Measurements from ENCODE around the gene IPCEF1.

DNA sequence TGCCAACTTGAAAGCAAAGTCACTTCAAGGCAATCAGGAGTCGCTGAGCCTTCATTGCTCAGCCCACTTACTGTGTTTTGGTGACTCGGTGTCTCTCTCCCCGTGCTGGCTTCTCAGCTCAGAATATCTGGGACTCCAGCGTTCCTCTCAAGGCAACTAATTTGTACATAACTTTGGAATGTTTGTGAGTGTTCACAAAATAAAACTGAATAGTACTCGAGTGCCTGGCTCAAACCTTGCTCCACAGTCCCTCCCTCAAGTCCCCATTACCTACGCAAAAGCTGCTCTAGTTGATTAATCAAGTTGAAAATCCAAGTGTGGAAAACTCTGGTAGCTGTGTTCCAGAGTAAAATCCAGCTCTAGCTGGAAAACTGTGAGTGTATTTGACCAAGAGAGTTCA is 8.6 kb downstream of the IPCEF1 start:
- TF ChIP-seq, protein P1, sequence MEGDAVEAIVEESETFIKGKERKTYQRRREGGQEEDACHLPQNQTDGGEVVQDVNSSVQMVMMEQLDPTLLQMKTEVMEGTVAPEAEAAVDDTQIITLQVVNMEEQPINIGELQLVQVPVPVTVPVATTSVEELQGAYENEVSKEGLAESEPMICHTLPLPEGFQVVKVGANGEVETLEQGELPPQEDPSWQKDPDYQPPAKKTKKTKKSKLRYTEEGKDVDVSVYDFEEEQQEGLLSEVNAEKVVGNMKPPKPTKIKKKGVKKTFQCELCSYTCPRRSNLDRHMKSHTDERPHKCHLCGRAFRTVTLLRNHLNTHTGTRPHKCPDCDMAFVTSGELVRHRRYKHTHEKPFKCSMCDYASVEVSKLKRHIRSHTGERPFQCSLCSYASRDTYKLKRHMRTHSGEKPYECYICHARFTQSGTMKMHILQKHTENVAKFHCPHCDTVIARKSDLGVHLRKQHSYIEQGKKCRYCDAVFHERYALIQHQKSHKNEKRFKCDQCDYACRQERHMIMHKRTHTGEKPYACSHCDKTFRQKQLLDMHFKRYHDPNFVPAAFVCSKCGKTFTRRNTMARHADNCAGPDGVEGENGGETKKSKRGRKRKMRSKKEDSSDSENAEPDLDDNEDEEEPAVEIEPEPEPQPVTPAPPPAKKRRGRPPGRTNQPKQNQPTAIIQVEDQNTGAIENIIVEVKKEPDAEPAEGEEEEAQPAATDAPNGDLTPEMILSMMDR (IDR thresholded peaks at IDR 0.05; ENCODE audit: extremely low read depth in 1 of 2, insufficient read depth in 1 of 2, low read depth in 1 of 2, low read length in 2 of 2): no peak
- no peak for TF ChIP-seq MYC (IDR thresholded peaks at IDR 0.05; ENCODE audit: low read depth, low read length)
- no peak for TF ChIP-seq POLR2A (IDR thresholded peaks at IDR 0.05; ENCODE audit: low read depth, low read length)
- TF ChIP-seq EZH2 (IDR thresholded peaks at IDR 0.05; ENCODE audit: borderline replicate concordance, low read depth, low read length, severe bottlenecking): no peak
- no peak for TF ChIP-seq FOS (IDR thresholded peaks at IDR 0.05; ENCODE audit: borderline replicate concordance, insufficient read depth, low read length)
- TF ChIP-seq, protein P2, sequence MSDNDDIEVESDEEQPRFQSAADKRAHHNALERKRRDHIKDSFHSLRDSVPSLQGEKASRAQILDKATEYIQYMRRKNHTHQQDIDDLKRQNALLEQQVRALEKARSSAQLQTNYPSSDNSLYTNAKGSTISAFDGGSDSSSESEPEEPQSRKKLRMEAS (IDR thresholded peaks at IDR 0.05; ENCODE audit: insufficient read depth, insufficient read length): no peak
- no peak for TF ChIP-seq POLR2AphosphoS5 (IDR thresholded peaks at IDR 0.05; ENCODE audit: insufficient read depth, low read depth, low read length)
- TF ChIP-seq JUN (IDR thresholded peaks at IDR 0.05; ENCODE audit: borderline replicate concordance, insufficient read depth, insufficient read length, low read depth): no peak
- no peak for TF ChIP-seq GATA2 (IDR thresholded peaks at IDR 0.05; ENCODE audit: insufficient read depth, insufficient read length, low read depth, low read length)
